HG02588 (cell line): Measurements from ENCODE around the gene WFDC12.

Source experiments
- ATAC-seq: cut with Tn5 transposase; IDR thresholded peaks from one replicate; pipeline ENCODE4 v1.9.1; 2021; ENCODE audit warnings: mild to moderate bottlenecking, moderate library complexity; ENCODE audit not compliant: unreplicated experiment

WFDC12 gene

GRCh38 chr20:45092898-45093297, 31.4 kb downstream of the WFDC12 start:
- ATAC-seq = no peak

GRCh38 chr20:45091366-45091765, 32.9 kb downstream of the WFDC12 start:
- no peak for ATAC-seq

GRCh38 chr20:45090481-45090880, 33.8 kb downstream of the WFDC12 start:
- ATAC-seq = no peak

- no peak for ATAC-seq
These were observed 36.0 kb downstream of the WFDC12 start for GRCh38 chr20:45088247-45088646.

GRCh38 chr20:45087814-45088213, 36.5 kb downstream of the WFDC12 start:
- ATAC-seq = no peak

GRCh38 chr20:45087097-45087790, 37.0 kb downstream of the WFDC12 start:
- ATAC-seq = no peak

- ATAC-seq = no peak
These were observed 38.4 kb downstream of the WFDC12 start for GRCh38 chr20:45085867-45086266.

GRCh38 chr20:45085289-45085688, 39.0 kb downstream of the WFDC12 start:
- no peak for ATAC-seq

GRCh38 chr20:45083127-45083526, 41.1 kb downstream of the WFDC12 start:
- ATAC-seq = no peak

GRCh38 chr20:45082468-45082867, 41.8 kb downstream of the WFDC12 start:
- no peak for ATAC-seq

GRCh38 chr20:45080867-45081624, 43.2 kb downstream of the WFDC12 start:
- no peak for ATAC-seq

GRCh38 chr20:45077559-45077958, 46.7 kb downstream of the WFDC12 start:
- no peak for ATAC-seq
